ENCODE measurements around the gene CLDN16.

- TF ChIP-seq CTCF (IDR thresholded peaks at IDR 0.05) (no peak), POLR2A (IDR thresholded peaks at IDR 0.05) (no peak)
These were observed 740 bp downstream of the CLDN16 start for GRCh38 chr3:190388703-190389102.
